ENCODE results near the gene COP1. TPM values are rescaled to one million over a fixed set of nuclear protein-coding genes. Genes with fewer than 3 reads are reported as not detected.

The COP1 gene
- polyA plus RNA-seq, 3 donors: 44.0 to 74.2 (median 68.6) TPM

GRCh38 chr1:175981128-175981527, 226.0 kb downstream of the COP1 start:
- H3K4me2 ChIP-seq (replicated peaks; ENCODE audit: extremely low read depth, low read length, poor library complexity, severe bottlenecking): no peak overlapping the region
- no peak for DNase-seq
- no peak overlapping the region for H3K27ac ChIP-seq (ENCODE audit: low read depth in 1 of 2, low read length in 2 of 2)
- Mint-ChIP-seq H3K9me3 (peaks cover 11 to 31% (median 22%) of the 10 kb centered on the region in 7 donors), H3K27me3 (ENCODE audit: low read depth in 3 of 3) (no peaks in the 10 kb centered on the region), H3K36me3 (peaks cover 69 to 70% of the 10 kb centered on the region in 2 donors), H3K4me1 (peaks cover 3% of the 10 kb centered on the region), H3K4me3 (no peak overlapping the region), H3K27ac (no peak overlapping the region)
- H2AFZ ChIP-seq (ENCODE audit: insufficient read depth, low read depth, low read length, poor library complexity, severe bottlenecking): no peak overlapping the region
- peaks cover 56 to 94% of the 10 kb centered on the region in 2 donors for H3K36me3 ChIP-seq (replicated peaks in 1 of 2; ENCODE audit: control insufficient read depth in 1 of 2, insufficient read depth in 2 of 2, low read length in 2 of 2)
- H3K27me3 ChIP-seq (ENCODE audit: control insufficient read depth in 2 of 2, insufficient read depth in 2 of 2, low read length in 2 of 2): no peaks in the 10 kb centered on the region
- no peaks in the 10 kb centered on the region for H3K79me2 ChIP-seq (ENCODE audit: insufficient read depth, low read length)
- no peaks in the 10 kb centered on the region for H3K4me1 ChIP-seq (ENCODE audit: control insufficient read depth in 1 of 2, insufficient read depth in 2 of 2, low read length in 2 of 2)
- H3K4me3 ChIP-seq (replicated peaks in 1 of 3; ENCODE audit: low read depth in 2 of 3, low read length in 3 of 3): no peak overlapping the region
- H3K9me3 ChIP-seq (replicated peaks in 1 of 2; ENCODE audit: control insufficient read depth in 1 of 2, insufficient read depth in 1 of 2, low read length in 2 of 2): peaks cover 12 to 20% of the 10 kb centered on the region in 2 donors
- TF ChIP-seq, protein P1, sequence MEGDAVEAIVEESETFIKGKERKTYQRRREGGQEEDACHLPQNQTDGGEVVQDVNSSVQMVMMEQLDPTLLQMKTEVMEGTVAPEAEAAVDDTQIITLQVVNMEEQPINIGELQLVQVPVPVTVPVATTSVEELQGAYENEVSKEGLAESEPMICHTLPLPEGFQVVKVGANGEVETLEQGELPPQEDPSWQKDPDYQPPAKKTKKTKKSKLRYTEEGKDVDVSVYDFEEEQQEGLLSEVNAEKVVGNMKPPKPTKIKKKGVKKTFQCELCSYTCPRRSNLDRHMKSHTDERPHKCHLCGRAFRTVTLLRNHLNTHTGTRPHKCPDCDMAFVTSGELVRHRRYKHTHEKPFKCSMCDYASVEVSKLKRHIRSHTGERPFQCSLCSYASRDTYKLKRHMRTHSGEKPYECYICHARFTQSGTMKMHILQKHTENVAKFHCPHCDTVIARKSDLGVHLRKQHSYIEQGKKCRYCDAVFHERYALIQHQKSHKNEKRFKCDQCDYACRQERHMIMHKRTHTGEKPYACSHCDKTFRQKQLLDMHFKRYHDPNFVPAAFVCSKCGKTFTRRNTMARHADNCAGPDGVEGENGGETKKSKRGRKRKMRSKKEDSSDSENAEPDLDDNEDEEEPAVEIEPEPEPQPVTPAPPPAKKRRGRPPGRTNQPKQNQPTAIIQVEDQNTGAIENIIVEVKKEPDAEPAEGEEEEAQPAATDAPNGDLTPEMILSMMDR (IDR thresholded peaks at IDR 0.05): no peak
- intact Hi-C loops (cut with micrococcal nuclease): no loop called here
- H3K9ac ChIP-seq (ENCODE audit: insufficient read depth, low read length, poor library complexity, severe bottlenecking): no peak overlapping the region
- H4K20me1 ChIP-seq (ENCODE audit: insufficient read depth, low read length): peaks cover 19% of the 10 kb centered on the region

DNA sequence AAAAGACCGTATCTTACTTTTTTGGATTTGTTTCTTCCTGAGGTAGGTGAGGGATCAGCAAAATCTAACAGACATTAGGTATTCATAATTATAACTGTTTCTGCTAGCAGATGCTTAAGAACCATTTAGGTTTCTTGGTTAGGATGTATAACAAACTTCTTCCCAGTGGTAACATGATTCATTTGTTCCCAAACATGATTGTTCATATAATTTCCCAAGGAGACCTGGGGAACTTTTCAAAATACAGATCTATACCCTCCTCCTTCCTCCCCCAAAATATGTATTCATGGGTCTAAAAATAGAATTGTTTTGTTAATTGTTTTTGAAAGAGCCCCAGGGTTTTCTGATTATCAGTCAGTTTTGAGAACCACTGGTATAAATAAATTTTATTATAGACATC, 228.2 kb downstream of the COP1 start:
- H3K4me1 ChIP-seq (ENCODE audit: control insufficient read depth in 1 of 2, insufficient read depth in 2 of 2, low read length in 2 of 2): no peaks in the 10 kb centered on the region
- Mint-ChIP-seq H3K36me3 (peaks cover 62 to 66% of the 10 kb centered on the region in 2 donors), H3K9me3 (peaks cover 2 to 17% (median 9%) of the 10 kb centered on the region in 7 donors), H3K4me1 (peaks cover 3% of the 10 kb centered on the region), H3K27me3 (ENCODE audit: low read depth in 3 of 3) (no peaks in the 10 kb centered on the region), H3K27ac (peak overlapping the region in 1 of 7 donors; percentile 3), H3K4me3 (no peak overlapping the region)
- intact Hi-C loops (cut with micrococcal nuclease): no loop called here
- no peak overlapping the region for H3K4me3 ChIP-seq (replicated peaks in 1 of 3; ENCODE audit: low read depth in 2 of 3, low read length in 3 of 3)
- H2AFZ ChIP-seq (ENCODE audit: insufficient read depth, low read depth, low read length, poor library complexity, severe bottlenecking): no peak overlapping the region
- peaks cover 23% of the 10 kb centered on the region for H4K20me1 ChIP-seq (ENCODE audit: insufficient read depth, low read length)
- peaks cover 50 to 91% of the 10 kb centered on the region in 2 donors for H3K36me3 ChIP-seq (replicated peaks in 1 of 2; ENCODE audit: control insufficient read depth in 1 of 2, insufficient read depth in 2 of 2, low read length in 2 of 2)
- DNase-seq: no peak
- TF ChIP-seq, protein P1 (IDR thresholded peaks at IDR 0.05): no peak
- H3K27ac ChIP-seq (ENCODE audit: low read depth in 1 of 2, low read length in 2 of 2): no peak overlapping the region
- peaks cover 5 to 9% of the 10 kb centered on the region in 2 donors for H3K9me3 ChIP-seq (replicated peaks in 1 of 2; ENCODE audit: control insufficient read depth in 1 of 2, insufficient read depth in 1 of 2, low read length in 2 of 2)
- WGBS (ENCODE audit: insufficient coverage): no CpG with 5 or more reads among the region's 1 CpG
- H3K27me3 ChIP-seq (ENCODE audit: control insufficient read depth in 2 of 2, insufficient read depth in 2 of 2, low read length in 2 of 2): no peaks in the 10 kb centered on the region
- no peak overlapping the region for H3K4me2 ChIP-seq (replicated peaks; ENCODE audit: extremely low read depth, low read length, poor library complexity, severe bottlenecking)
- no peak overlapping the region for H3K9ac ChIP-seq (ENCODE audit: insufficient read depth, low read length, poor library complexity, severe bottlenecking)
- no peaks in the 10 kb centered on the region for H3K79me2 ChIP-seq (ENCODE audit: insufficient read depth, low read length)

Measured in CD14-positive monocyte (primary cell).